SU-DHL-6 (cell line): Measurements from ENCODE around the gene TLE1.

Experiments
- H2AFZ ChIP-seq: fragments of 200-600 bp; sonication (generic); 2 replicates; pipeline ENCODE4 v1.6.1; 2014; ENCODE audit warnings: low read depth, mild to moderate bottlenecking, moderate library complexity, mixed read lengths, antibody characterized with exemption, low read length; ENCODE audit not compliant: severe bottlenecking
- H3F3A ChIP-seq: fragments of 200-600 bp; shearing (Covaris generic); 2 replicates; pipeline ENCODE4 v1.6.0; 2016; ENCODE audit warnings: antibody characterized with exemption, mild to moderate bottlenecking; ENCODE audit not compliant: insufficient read depth
- H3K27ac ChIP-seq: fragments of 200-600 bp; sonication (generic); 2 replicates; pipeline ENCODE4 v1.5.1; 2016; ENCODE audit warnings: low read depth, mild to moderate bottlenecking, low read length, moderate library complexity, mixed read lengths
- H3K27me3 ChIP-seq: fragments of 200-600 bp; sonication (generic), shearing (Covaris generic); 2 replicates; pipeline ENCODE4 v1.6.0; 2014; ENCODE audit warnings: mild to moderate bottlenecking, low read length
- H3K36me3 ChIP-seq: fragments of 200-600 bp; sonication (generic); 2 replicates; pipeline ENCODE4 v1.6.1; 2014; ENCODE audit warnings: mild to moderate bottlenecking, low read length, mixed read lengths
- H3K4me2 ChIP-seq: fragments of 300-600, 200-600 bp; shearing (Covaris generic), sonication (generic); 2 replicates; pipeline ENCODE4 v1.6.0; 2014; ENCODE audit warnings: low read length, low read depth, mild to moderate bottlenecking; ENCODE audit not compliant: poor library complexity, severe bottlenecking
- H3K4me3 ChIP-seq: fragments of 200-600 bp; sonication (generic); 2 replicates; pipeline ENCODE4 v1.5.1; 2014; ENCODE audit warnings: antibody characterized with exemption, low read length, mild to moderate bottlenecking, mixed read lengths; ENCODE audit not compliant: insufficient read depth, poor library complexity, severe bottlenecking
- H3K79me2 ChIP-seq: fragments of 200-600 bp; sonication (generic); 2 replicates; pipeline ENCODE4 v1.6.1; 2014; ENCODE audit warnings: mild to moderate bottlenecking, low read length, moderate library complexity; ENCODE audit not compliant: insufficient read depth
- H3K9ac ChIP-seq: fragments of 200-600 bp; sonication (generic); 2 replicates; pipeline ENCODE4 v1.7.0; 2014; ENCODE audit warnings: mild to moderate bottlenecking, low read length
- H3K9me2 ChIP-seq: fragments of 200-600 bp; sonication (generic); replicated peaks from 2 replicates; pipeline ENCODE4 v1.6.1; 2014; ENCODE audit warnings: low read length; ENCODE audit not compliant: insufficient read depth
- H3K9me3 ChIP-seq: fragments of 200-600 bp; sonication (generic); 2 replicates; pipeline ENCODE4 v1.6.1; 2014; ENCODE audit warnings: low read length, mixed read lengths; ENCODE audit not compliant: insufficient read depth
- H4K20me1 ChIP-seq: fragments of 200-600 bp; sonication (generic); 2 replicates; pipeline ENCODE4 v1.6.1; 2014; ENCODE audit warnings: low read depth, mild to moderate bottlenecking, antibody characterized with exemption, low read length, moderate library complexity, mixed read lengths
- CTCF ChIP-seq: fragments of 200-600 bp; sonication (generic); IDR thresholded peaks from one replicate; pipeline ENCODE4 v1.5.1; 2017; ENCODE audit warnings: antibody characterized with exemption, mild to moderate bottlenecking, low read length, moderate library complexity; ENCODE audit not compliant: insufficient read depth, poor library complexity, severe bottlenecking
- EZH2phosphoT487 ChIP-seq: fragments of 200-600 bp; sonication (generic), shearing (Covaris generic); conservative IDR thresholded peaks from 2 replicates; pipeline ENCODE4 v1.6.1; 2018; ENCODE audit warnings: mild to moderate bottlenecking, antibody characterized with exemption, low read length, moderate library complexity, mixed read lengths

Gene TLE1

GRCh38 chr9:81719972-81720371 lies 30.6 kb upstream of the TLE1 start:
- no peak overlapping the region for H3K9ac ChIP-seq
- no peaks in the 10 kb centered on the region for H3K27me3 ChIP-seq
- H3K27ac ChIP-seq = no peak overlapping the region
- no peak overlapping the region for H2AFZ ChIP-seq
- no peaks in the 10 kb centered on the region for H3K79me2 ChIP-seq
- no peaks in the 10 kb centered on the region for H3F3A ChIP-seq
- H3K36me3 ChIP-seq = no peaks in the 10 kb centered on the region
- H3K4me2 ChIP-seq = no peak overlapping the region
- H3K9me2 ChIP-seq = no peaks in the 10 kb centered on the region
- no peaks in the 10 kb centered on the region for H3K9me3 ChIP-seq
- no peaks in the 10 kb centered on the region for H4K20me1 ChIP-seq
- TF ChIP-seq CTCF = no peak
- TF ChIP-seq EZH2phosphoT487 = no peak
- H3K4me3 ChIP-seq = no peak overlapping the region

GRCh38 chr9:81718244-81718643 lies 28.9 kb upstream of the TLE1 start:
- Histone ChIP-seq H3K4me2 (no peak overlapping the region), H4K20me1 (no peaks in the 10 kb centered on the region), H3K27me3 (no peaks in the 10 kb centered on the region), H3K4me3 (no peak overlapping the region), H3K79me2 (no peaks in the 10 kb centered on the region), H2AFZ (no peak overlapping the region), H3F3A (no peaks in the 10 kb centered on the region), H3K9ac (no peak overlapping the region), H3K27ac (no peak overlapping the region), H3K9me2 (no peaks in the 10 kb centered on the region), H3K9me3 (no peaks in the 10 kb centered on the region), H3K36me3 (no peaks in the 10 kb centered on the region)
- no peak for TF ChIP-seq CTCF
- TF ChIP-seq EZH2phosphoT487 = no peak

DNA sequence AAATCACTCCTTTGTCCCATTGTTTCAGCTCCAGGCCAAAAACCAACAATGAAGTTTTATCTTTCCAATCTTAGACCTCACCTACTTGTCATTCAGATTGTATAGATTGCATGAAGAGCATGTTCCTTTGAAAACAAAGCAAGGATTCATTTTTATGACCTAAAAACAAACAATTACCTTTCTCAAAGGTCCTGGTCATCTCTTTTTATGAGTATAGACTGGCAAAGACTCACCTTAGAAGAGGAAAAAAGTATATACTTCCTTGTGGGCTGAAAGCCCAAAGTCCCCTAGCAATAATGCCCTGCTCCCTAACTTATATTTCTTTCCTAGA lies 28.4 kb upstream of the TLE1 start:
- no peak overlapping the region for H3K4me2 ChIP-seq
- H3K27me3 ChIP-seq = no peaks in the 10 kb centered on the region
- H3K9me3 ChIP-seq = no peaks in the 10 kb centered on the region
- no peak overlapping the region for H3K27ac ChIP-seq
- H3K9me2 ChIP-seq = no peaks in the 10 kb centered on the region
- H3K79me2 ChIP-seq = no peaks in the 10 kb centered on the region
- H3K36me3 ChIP-seq = no peaks in the 10 kb centered on the region
- no peak overlapping the region for H2AFZ ChIP-seq
- H3F3A ChIP-seq = no peaks in the 10 kb centered on the region
- TF ChIP-seq EZH2phosphoT487 (no peak), CTCF (no peak)
- no peak overlapping the region for H3K9ac ChIP-seq
- H3K4me3 ChIP-seq = no peak overlapping the region
- no peaks in the 10 kb centered on the region for H4K20me1 ChIP-seq
